Pericardium fibroblast (primary cell): ENCODE measurements around the gene RAB23. TPM values are rescaled to one million over a fixed set of nuclear protein-coding genes. Genes with fewer than 3 reads are reported as not detected.

ENCODE experiments used
- total RNA-seq: library from RNA; depleted of rRNA; stranded (reverse); fragments of >200 nt; gene quantifications from 2 replicates; pipeline ENCODE4 v1.2.3, GENCODE V29; 2015

The RAB23 gene
- total RNA-seq: 18.7 and 18.9 TPM in 2 replicates

DNA sequence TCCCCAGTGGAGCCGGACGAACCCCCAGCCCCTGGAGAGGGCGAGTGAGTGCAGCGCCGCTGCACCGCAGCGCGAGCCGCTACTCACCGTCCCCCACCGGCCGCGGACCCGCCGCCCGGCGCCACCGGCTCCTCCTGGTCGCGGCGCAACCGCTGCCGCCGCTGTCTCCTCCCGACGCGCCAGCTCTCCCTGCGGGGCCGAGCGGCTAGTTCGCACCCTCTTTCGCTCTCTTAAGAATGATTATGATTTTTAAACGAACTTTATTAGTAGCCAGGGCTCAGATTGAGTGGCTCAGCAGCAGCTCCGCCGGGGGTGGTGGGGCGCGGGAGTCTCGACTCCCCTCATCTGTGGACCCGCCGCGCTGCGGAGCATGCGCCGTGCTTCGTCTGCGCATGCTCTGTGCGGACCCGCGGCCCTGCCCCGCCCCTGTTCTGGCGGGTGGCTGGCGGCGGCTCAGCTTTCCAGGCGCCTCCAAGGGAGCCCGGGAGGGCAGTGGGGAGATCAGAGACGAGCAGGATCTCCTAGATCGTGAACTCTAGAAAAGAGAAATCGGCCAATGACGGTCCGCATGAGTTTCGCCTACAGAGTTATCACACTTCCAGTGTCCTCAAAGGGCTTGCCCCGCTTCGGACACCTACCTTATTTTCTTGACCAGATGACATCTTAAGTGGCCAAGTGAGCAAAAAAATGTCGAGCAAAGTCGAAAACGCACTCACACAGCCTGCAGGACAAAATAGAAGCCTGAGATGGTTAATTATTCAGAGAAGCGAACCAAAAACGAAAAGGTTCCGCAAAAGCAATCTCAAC, at the start of gene RAB23:
Gene RAB23 (minus strand): TSS at position 372 of the 807 bp plus-strand sequence. CDS start 11,927 bp downstream, outside the sequence.

DNA sequence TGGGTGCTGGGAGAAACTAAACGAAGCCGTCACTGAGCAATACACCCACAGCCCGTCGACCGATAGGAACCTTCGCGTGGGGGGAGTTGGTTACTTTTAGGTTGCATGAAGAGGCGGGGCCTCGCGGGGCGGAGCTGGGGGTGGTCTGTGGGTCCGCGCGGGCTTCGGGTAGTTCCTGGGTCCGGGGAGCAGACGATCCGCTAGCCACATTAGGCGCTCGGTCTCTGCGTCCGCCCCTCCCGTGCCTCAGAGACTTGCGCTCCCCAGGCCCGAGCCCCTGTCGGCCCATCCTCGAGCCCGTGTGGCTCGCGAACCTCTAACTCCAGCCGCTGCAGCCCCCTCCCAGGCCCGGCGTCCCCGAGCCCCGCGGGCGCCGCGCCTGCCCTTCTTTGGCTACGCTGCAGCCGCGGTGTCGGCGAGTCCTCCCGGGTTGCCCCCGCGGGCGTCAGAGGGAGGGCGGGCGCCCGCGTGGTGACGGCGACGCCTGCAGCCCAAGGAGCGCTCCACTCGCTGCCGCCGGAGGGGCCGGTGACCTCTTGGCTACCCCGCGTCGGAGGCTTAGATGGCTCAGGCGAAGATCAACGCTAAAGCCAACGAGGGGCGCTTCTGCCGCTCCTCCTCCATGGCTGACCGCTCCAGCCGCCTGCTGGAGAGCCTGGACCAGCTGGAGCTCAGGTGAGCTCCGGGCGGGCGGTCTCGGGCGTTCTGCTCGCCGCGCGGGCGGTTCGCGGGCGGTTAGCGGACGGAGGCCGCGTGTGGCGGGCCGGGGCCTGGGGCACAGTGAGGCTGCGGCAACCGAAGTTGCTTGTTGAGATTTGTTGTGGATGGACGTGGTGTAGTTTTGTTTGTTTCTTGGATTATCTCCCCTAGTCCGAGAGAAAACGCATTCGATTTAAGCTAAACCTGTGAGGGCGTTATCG, 49.7 kb downstream of the RAB23 start, which contains the start of gene BAG2:
Gene BAG2 (plus strand): TSS at position 191 of the 920 bp plus-strand sequence. CDS start 372 bp downstream, at position 563.

Other genes with a start within 250 kb of the RAB23 start
- gene KIAA1586, start 175.6 kb downstream of the RAB23 start, total RNA-seq: 5.4 and 5.6 TPM in 2 replicates
- gene ZNF451, start 132.1 kb downstream of the RAB23 start, total RNA-seq: 14.7 and 15.8 TPM in 2 replicates
- 7.9 and 12.2 TPM in 2 replicates for gene BAG2, start 50.0 kb downstream of the RAB23 start, total RNA-seq
- 9.5 and 11.2 TPM in 2 replicates for gene PRIM2, start 95.3 kb upstream of the RAB23 start, total RNA-seq